ENCODE data around the gene STK32B.

The STK32B gene

GRCh38 chr4:5532100-5532499 lies 480.8 kb downstream of the STK32B start:
- CTCF ChIA-PET = no interaction called here
- DNase-seq (ENCODE audit: extremely low spot score) = no peak
- TF ChIP-seq CTCF (IDR thresholded peaks at IDR 0.05; ENCODE audit: control extremely low read depth, extremely low read depth, low read depth, missing control alignments) = no peak
- POLR2A ChIA-PET = no interaction called here

GRCh38 chr4:5539584-5539983 lies 488.3 kb downstream of the STK32B start:
- no peak for DNase-seq (ENCODE audit: extremely low spot score)
- ChIA-PET CTCF (no interaction called here), POLR2A (no interaction called here)
- TF ChIP-seq CTCF (IDR thresholded peaks at IDR 0.05; ENCODE audit: control extremely low read depth, extremely low read depth, low read depth, missing control alignments) = no peak

GRCh38 chr4:5541169-5541568 lies 489.9 kb downstream of the STK32B start:
- ChIA-PET CTCF (no interaction called here), POLR2A (no interaction called here)
- TF ChIP-seq CTCF (IDR thresholded peaks at IDR 0.05; ENCODE audit: control extremely low read depth, extremely low read depth, low read depth, missing control alignments) = no peak
- no peak for DNase-seq (ENCODE audit: extremely low spot score)

GRCh38 chr4:5543681-5544080 lies 492.4 kb downstream of the STK32B start:
- ChIA-PET POLR2A (no interaction called here), CTCF (no interaction called here)
- TF ChIP-seq CTCF (IDR thresholded peaks at IDR 0.05; ENCODE audit: control extremely low read depth, extremely low read depth, low read depth, missing control alignments) = no peak
- no peak for DNase-seq (ENCODE audit: extremely low spot score)

GRCh38 chr4:5544762-5545161 lies 493.5 kb downstream of the STK32B start:
- CTCF ChIA-PET = no interaction called here
- TF ChIP-seq CTCF (IDR thresholded peaks at IDR 0.05; ENCODE audit: control extremely low read depth, extremely low read depth, low read depth, missing control alignments) = no peak
- POLR2A ChIA-PET = no interaction called here
- no peak for DNase-seq (ENCODE audit: extremely low spot score)

- no peak for TF ChIP-seq CTCF (IDR thresholded peaks at IDR 0.05; ENCODE audit: control extremely low read depth, extremely low read depth, low read depth, missing control alignments)
- CTCF ChIA-PET = no interaction called here
- POLR2A ChIA-PET = no interaction called here
- no peak for DNase-seq (ENCODE audit: extremely low spot score)
Measured at GRCh38 chr4:5545271-5545670, 494.0 kb downstream of the STK32B start.

- POLR2A ChIA-PET = no interaction called here
- CTCF ChIA-PET = no interaction called here
- no peak for TF ChIP-seq CTCF (IDR thresholded peaks at IDR 0.05; ENCODE audit: control extremely low read depth, extremely low read depth, low read depth, missing control alignments)
- DNase-seq (ENCODE audit: extremely low spot score) = no peak
Measured at GRCh38 chr4:5547651-5548249, 496.5 kb downstream of the STK32B start.

Data from GM10248 (cell line).